Muscle of leg (tissue), 11 donors: ENCODE results near the gene GRAMD2A. TPM values are rescaled to one million over a fixed set of nuclear protein-coding genes. Genes with fewer than 3 reads are reported as not detected.

ENCODE experiments used
- DNase-seq: peaks from one replicate; pipeline ENCODE4 v3.0.0; 2013
- H3K27ac ChIP-seq: one replicate; pipeline ENCODE4 v1.5.1; 2013; ENCODE audit warnings: mild to moderate bottlenecking, low read length, control low read depth
- H3K27me3 ChIP-seq: one replicate; pipeline ENCODE4 v1.6.1; 2013; ENCODE audit warnings: low read length; ENCODE audit not compliant: control insufficient read depth, insufficient read depth
- H3K36me3 ChIP-seq: one replicate; pipeline ENCODE4 v1.6.1; 2013; ENCODE audit warnings: low read length; ENCODE audit not compliant: control insufficient read depth, insufficient read depth
- H3K4me1 ChIP-seq: one replicate; pipeline ENCODE4 v1.6.1; 2013; ENCODE audit warnings: low read length; ENCODE audit not compliant: control insufficient read depth, insufficient read depth
- H3K4me3 ChIP-seq: one replicate; pipeline ENCODE4 v1.5.1; 2013; ENCODE audit warnings: low read length, control low read depth
- H3K9me3 ChIP-seq: replicated peaks from 2 replicates; pipeline ENCODE4 v1.6.1; 2013; ENCODE audit warnings: low read depth, low read length; ENCODE audit not compliant: control insufficient read depth
- WGBS: methylation state at CpG from one replicate; pipeline ENCODE4 v1.1.5; 2013; ENCODE audit warnings: missing lambda C conversion rate; ENCODE audit not compliant: insufficient coverage; 5-methylcytosine and 5-hydroxymethylcytosine counted together
- polyA plus RNA-seq, 8 donors: library from polyadenylated mRNA; unstranded; fragments of 120-200 nt; gene quantifications; one replicate each; pipeline versions ENCODE4 v1.2.1 to v1.2.3, GENCODE V29; 2013; ENCODE audit warnings: inconsistent platforms in 1 of 8, low replicate concordance in 1 of 8; ENCODE audit not compliant: insufficient read length in 8 of 8, insufficient read depth in 1 of 8
- total RNA-seq: library from RNA; stranded (reverse); fragments of 120-200 nt; gene quantifications from one replicate; pipeline ENCODE4 v1.2.4, GENCODE V29; 2013

GRAMD2A gene
- total and polyA plus RNA-seq, 9 donors, result 0.61 to 2.8 (median 1.5) TPM

DNA sequence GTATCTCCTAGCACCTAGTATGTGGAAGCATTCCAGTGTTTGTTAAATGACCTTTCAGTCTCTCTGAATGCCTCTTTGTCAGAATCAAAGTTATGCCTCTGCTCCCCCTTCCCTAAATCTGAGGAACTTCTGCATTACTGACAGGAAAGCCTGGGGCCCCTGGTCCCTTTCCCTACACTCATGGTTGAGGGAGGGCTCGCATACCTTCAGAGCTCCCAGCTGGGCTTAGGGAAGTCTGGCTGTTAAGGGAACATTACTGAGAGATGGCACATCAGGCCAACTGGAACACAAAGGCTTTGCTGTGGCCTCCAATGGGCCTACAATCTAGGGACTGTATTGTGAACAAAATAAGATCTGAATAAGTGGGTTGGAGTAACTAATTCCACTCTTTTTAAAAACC is 23.1 kb upstream of the GRAMD2A start:
- Histone ChIP-seq H3K36me3 (peaks cover 66% of the 10 kb centered on the region), H3K27ac (peak overlapping the region; percentile 66), H3K27me3 (no peaks in the 10 kb centered on the region), H3K4me3 (no peak overlapping the region), H3K9me3 (no peaks in the 10 kb centered on the region), H3K4me1 (peaks cover 43% of the 10 kb centered on the region)
- DNase-seq, result no peak
- 50% methylated on average over 1 of the region's 1 CpG for WGBS

DNA sequence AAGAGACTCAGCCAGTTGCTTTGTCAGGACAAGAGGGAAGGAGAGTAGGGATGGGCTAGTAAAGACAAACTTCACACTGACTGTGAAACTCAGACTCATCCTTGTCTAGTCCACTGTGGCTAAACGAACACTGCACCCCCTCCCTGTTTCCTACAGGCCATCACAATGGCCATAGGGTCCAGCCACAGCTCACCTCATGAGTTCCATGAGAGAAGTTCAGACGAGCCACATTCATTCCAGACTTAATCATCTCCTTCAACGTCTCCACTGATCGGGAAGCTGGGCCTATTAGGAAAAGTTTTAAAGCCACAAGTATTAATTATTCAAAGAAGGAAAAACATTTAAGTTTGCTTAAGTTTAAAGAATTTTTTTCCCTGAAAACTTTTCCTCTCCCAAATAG is 19.6 kb upstream of the GRAMD2A start:
- 92% methylated on average over 1 of the region's 4 CpGs for WGBS
- H3K27ac ChIP-seq, result no peak overlapping the region
- H3K4me1 ChIP-seq, result peaks cover 20% of the 10 kb centered on the region
- H3K36me3 ChIP-seq, result peaks cover 66% of the 10 kb centered on the region
- no peak for DNase-seq
- no peaks in the 10 kb centered on the region for H3K9me3 ChIP-seq
- H3K4me3 ChIP-seq, result no peak overlapping the region
- H3K27me3 ChIP-seq, result no peaks in the 10 kb centered on the region

GRCh38 chr15:72216079-72216478 is 18.5 kb upstream of the GRAMD2A start:
- no peak overlapping the region for H3K27ac ChIP-seq
- H3K27me3 ChIP-seq, result no peaks in the 10 kb centered on the region
- no CpG with 5 or more reads among the region's 1 CpG for WGBS
- peaks cover 75% of the 10 kb centered on the region for H3K36me3 ChIP-seq
- H3K4me3 ChIP-seq, result no peak overlapping the region
- DNase-seq, result no peak
- no peaks in the 10 kb centered on the region for H3K9me3 ChIP-seq
- peaks cover 14% of the 10 kb centered on the region for H3K4me1 ChIP-seq

DNA sequence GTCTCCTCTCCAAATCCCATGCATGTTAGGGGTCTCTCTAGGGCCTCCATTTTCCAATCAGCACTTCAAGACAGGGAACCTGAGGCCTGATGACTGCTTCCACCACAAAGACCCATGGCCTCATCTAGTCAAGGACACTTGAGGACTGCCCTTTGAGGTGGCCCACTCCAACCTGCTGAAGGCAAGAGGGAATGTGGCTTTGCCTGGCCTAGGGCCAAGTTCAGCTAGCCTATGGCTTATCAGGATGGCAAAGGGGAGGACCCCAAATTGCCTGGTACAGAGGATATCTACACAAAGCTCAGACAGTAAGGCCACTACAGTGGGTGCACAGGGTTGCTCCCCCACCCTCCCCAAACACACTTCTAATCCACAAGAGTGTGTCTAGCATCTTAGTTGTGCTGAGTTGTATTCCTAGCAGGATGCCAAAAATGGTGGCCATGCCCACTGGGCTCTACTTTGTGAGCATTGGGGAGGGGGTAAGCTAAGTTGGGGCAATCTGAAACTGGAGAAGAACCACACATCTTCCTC is 10.0 kb upstream of the GRAMD2A start:
- no peak for DNase-seq
- Histone ChIP-seq H3K4me3 (no peak overlapping the region), H3K4me1 (peaks cover 15% of the 10 kb centered on the region), H3K9me3 (no peaks in the 10 kb centered on the region), H3K36me3 (peaks cover 91% of the 10 kb centered on the region), H3K27ac (no peak overlapping the region), H3K27me3 (no peaks in the 10 kb centered on the region)

DNA sequence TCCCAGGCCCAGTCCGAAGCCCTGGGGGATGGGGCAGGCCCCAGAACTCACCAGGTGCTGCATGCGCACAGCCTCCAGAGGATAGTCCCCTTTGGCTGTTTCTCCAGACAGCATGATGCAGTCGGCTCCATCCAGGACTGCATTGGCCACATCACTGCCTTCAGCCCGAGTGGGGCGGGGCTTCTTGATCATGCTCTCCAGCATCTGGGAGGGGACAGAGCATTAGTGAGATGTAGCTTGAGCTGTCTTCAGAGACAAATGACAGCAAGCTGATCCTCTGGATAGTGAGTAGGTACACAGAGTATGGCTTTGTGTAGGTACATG is 9.1 kb upstream of the GRAMD2A start:
- Histone ChIP-seq H3K36me3 (peaks cover 90% of the 10 kb centered on the region), H3K27ac (no peak overlapping the region), H3K27me3 (no peaks in the 10 kb centered on the region), H3K9me3 (no peaks in the 10 kb centered on the region), H3K4me3 (no peak overlapping the region), H3K4me1 (peaks cover 25% of the 10 kb centered on the region)
- 84% methylated on average over 5 of the region's 5 CpGs for WGBS
- DNase-seq, result no peak

GRCh38 chr15:72205896-72206676 is 8.5 kb upstream of the GRAMD2A start:
- H3K9me3 ChIP-seq, result no peaks in the 10 kb centered on the region
- H3K27ac ChIP-seq, result no peak overlapping the region
- no peak overlapping the region for H3K4me3 ChIP-seq
- H3K27me3 ChIP-seq, result no peaks in the 10 kb centered on the region
- DNase-seq, result no peak
- WGBS, result 93% methylated on average over 10 of the region's 10 CpGs
- peaks cover 30% of the 10 kb centered on the region for H3K4me1 ChIP-seq
- H3K36me3 ChIP-seq, result peaks cover 90% of the 10 kb centered on the region

GRCh38 chr15:72205273-72205672 is 7.7 kb upstream of the GRAMD2A start:
- Histone ChIP-seq H3K4me1 (peaks cover 38% of the 10 kb centered on the region), H3K27ac (no peak overlapping the region), H3K36me3 (peaks cover 92% of the 10 kb centered on the region), H3K27me3 (no peaks in the 10 kb centered on the region), H3K4me3 (no peak overlapping the region), H3K9me3 (no peaks in the 10 kb centered on the region)
- no peak for DNase-seq
- WGBS, result 90% methylated on average over 2 of the region's 2 CpGs

GRCh38 chr15:72203507-72203837 is 5.9 kb upstream of the GRAMD2A start:
- DNase-seq, result peak; percentile 91
- Histone ChIP-seq H3K36me3 (peaks cover 96% of the 10 kb centered on the region), H3K27me3 (peaks cover 3% of the 10 kb centered on the region), H3K4me3 (no peak overlapping the region), H3K4me1 (peaks cover 55% of the 10 kb centered on the region), H3K9me3 (no peaks in the 10 kb centered on the region), H3K27ac (peak overlapping the region; percentile 13)
- 27% methylated on average over 5 of the region's 5 CpGs for WGBS

- Histone ChIP-seq H3K4me3 (no peak overlapping the region), H3K36me3 (peaks cover 95% of the 10 kb centered on the region), H3K9me3 (no peaks in the 10 kb centered on the region), H3K27ac (peak overlapping the region; percentile 13), H3K27me3 (peaks cover 8% of the 10 kb centered on the region), H3K4me1 (peaks cover 58% of the 10 kb centered on the region)
- DNase-seq, result no peak
- WGBS, result 88% methylated on average over 7 of the region's 8 CpGs
Observed at GRCh38 chr15:72202801-72203506, 5.4 kb upstream of the GRAMD2A start.

GRCh38 chr15:72202302-72202701 is 4.7 kb upstream of the GRAMD2A start:
- Histone ChIP-seq H3K36me3 (peaks cover 89% of the 10 kb centered on the region), H3K27me3 (peaks cover 12% of the 10 kb centered on the region), H3K27ac (peak overlapping the region; percentile 13), H3K4me1 (peaks cover 61% of the 10 kb centered on the region), H3K9me3 (no peaks in the 10 kb centered on the region), H3K4me3 (no peak overlapping the region)
- WGBS, result 92% methylated on average over 13 of the region's 13 CpGs
- no peak for DNase-seq
